Jurkat, Clone E6-1 (cell line): ENCODE results near the gene PIK3CG.
"Not testable (repeated sequence)": the region's sequence is repeated elsewhere in the genome, so short reads cannot be mapped to it uniquely, and the experiment has no call there.

Experiments
- DNase-seq: peaks from one replicate; pipeline ENCODE4 v3.0.0-alpha.2; 2011; ENCODE audit warnings: low read depth, low spot score
- H3K4me3 ChIP-seq: 2 replicates; pipeline ENCODE4 v1.5.1; 2011; ENCODE audit warnings: mild to moderate bottlenecking, low read length, control low read depth, moderate library complexity

PIK3CG gene

GRCh38 chr7:106915873-106916272 lies 50.8 kb downstream of the PIK3CG start:
- no peak overlapping the region for H3K4me3 ChIP-seq

GRCh38 chr7:106916679-106917078 lies 51.6 kb downstream of the PIK3CG start:
- no peak for DNase-seq
- H3K4me3 ChIP-seq: no peak overlapping the region

More at GRCh38 chr7:106915873-106916272, 50.8 kb downstream of the PIK3CG start:
- no peak for DNase-seq

- DNase-seq: no peak
- H3K4me3 ChIP-seq: no peak overlapping the region
Observed at GRCh38 chr7:106918991-106919390, 53.9 kb downstream of the PIK3CG start.

DNA sequence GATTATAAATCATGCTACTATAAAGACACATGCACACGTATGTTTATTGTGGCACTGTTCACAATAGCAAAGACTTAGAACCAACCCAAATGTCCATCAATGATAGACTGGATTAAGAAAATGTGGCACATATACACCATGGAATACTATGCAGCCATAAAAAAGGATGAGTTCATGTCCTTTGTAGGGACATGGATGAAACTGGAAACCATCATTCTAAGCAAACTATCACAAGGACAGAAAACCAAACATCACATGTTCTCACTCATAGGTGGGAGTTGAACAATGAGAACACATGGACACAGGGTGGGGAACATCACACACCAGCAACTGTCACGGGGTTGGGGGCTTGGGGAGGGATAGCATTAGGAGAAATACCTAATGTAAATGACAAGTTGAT lies 59.4 kb downstream of the PIK3CG start:
- DNase-seq, H3K4me3 ChIP-seq: not testable (repeated sequence)

- DNase-seq: no peak
- no peak overlapping the region for H3K4me3 ChIP-seq
Observed at GRCh38 chr7:106926892-106927291, 61.8 kb downstream of the PIK3CG start.

- no peak for DNase-seq
- no peak overlapping the region for H3K4me3 ChIP-seq
Observed at GRCh38 chr7:106927536-106927935, 62.5 kb downstream of the PIK3CG start.

DNA sequence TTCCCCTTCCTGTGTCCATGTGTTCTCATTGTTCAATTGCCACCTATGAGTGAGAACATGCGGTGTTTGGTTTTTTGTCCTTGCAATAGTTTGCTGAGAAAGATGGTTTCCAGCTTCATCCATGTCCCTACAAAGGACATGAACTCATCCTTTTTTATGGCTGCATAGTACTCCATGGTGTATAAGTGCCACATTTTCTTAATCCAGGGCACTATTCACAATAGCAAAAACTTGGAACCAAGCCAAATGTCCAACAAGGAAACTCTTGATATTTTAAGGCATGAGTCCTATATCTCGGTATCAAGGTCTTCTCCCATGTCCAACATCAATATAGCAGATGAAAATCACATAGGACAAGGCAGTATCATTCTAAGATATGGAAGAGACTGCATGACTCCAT lies 64.5 kb downstream of the PIK3CG start:
- not testable (repeated sequence) for DNase-seq

GRCh38 chr7:106936236-106936635 lies 71.2 kb downstream of the PIK3CG start:
- no peak overlapping the region for H3K4me3 ChIP-seq
- no peak for DNase-seq

More for the DNA sequence above, 64.5 kb downstream of the PIK3CG start:
- not testable (repeated sequence) for H3K4me3 ChIP-seq

- not testable (repeated sequence) for H3K4me3 ChIP-seq, DNase-seq
Observed at GRCh38 chr7:106938122-106938521, 73.0 kb downstream of the PIK3CG start.

DNA sequence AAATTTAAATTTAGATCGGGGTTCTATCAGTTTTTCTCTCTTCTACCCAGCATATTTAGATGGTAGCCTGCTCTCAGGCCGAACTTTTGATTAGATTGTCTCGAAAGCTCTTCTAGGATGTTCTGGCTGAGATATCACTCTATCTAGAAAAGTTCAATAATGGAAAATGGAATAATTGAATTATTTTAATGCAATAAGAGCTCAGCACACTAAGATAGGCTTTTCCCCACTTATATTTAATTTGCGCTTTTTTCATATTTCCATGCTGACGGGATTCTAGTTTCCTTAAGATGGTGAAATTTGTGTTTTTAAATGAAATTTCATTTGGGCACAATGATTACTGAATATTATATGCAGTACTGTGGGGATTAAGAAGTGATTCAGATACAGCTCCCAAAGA lies 73.7 kb downstream of the PIK3CG start:
- no peak for DNase-seq

GRCh38 chr7:106944035-106944665 lies 79.1 kb downstream of the PIK3CG start:
- DNase-seq: no peak
- no peak overlapping the region for H3K4me3 ChIP-seq

More for the DNA sequence above, 73.7 kb downstream of the PIK3CG start:
- H3K4me3 ChIP-seq: no peak overlapping the region

DNA sequence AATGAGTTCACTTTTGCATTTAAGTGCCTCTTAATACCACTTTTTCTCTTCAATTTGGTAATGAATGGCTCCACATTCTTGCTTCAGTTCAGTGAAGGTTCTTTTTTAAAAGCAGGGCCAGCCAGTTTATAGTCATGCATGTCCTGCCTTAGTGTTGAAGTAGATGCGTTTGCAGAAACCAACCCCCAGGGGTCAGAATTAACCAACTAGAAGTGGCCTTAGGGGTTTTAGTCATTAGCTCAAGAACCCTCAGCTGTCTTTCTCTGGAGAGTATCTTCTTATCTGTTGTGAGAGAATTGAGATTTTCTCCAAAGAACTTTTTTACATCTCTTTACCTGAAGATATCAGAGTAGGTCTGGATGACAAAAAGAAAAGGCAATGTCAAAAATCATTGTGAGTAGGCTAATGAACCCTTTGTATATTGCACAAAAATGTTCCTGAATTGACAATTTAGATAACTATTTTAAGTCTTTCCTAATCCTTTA lies 82.2 kb downstream of the PIK3CG start:
- DNase-seq: peak; percentile 52

DNA sequence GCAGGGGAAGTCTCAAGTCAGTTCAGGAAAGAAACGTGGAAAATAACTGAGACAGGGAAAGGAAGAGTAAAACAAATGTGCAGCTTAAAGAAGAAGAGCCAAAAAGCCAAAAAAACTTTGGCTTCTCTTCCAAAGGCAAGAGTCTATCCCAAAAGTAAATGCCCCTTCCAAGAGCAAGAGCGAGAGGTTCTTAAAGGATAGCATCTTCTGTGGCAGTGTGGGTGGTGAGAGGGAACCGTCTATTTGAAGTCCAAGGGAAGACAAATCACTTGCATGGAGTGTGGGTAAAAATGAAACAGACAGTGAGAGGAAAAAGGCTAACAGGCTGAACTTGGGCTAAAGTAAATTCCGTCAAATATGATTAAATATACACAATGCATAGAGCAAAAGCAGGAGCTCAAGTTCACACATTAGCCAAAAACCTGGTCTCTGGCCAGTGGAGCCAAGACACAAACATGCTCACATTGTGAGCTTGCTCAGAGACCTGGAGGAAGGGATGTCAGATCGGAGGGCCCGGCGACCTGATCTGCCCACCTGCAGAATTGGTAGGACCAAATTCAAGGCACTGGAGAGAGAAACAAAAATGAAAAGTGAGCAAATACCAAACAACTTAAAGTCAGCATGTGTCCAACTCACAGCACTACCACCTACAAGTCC lies 87.0 kb downstream of the PIK3CG start:
- no peak for DNase-seq
- no peak overlapping the region for H3K4me3 ChIP-seq

More for the DNA sequence above, 82.2 kb downstream of the PIK3CG start:
- no peak overlapping the region for H3K4me3 ChIP-seq

GRCh38 chr7:106952658-106953231 lies 87.7 kb downstream of the PIK3CG start:
- H3K4me3 ChIP-seq: no peak overlapping the region
- DNase-seq: no peak

- DNase-seq: no peak
- H3K4me3 ChIP-seq: no peak overlapping the region
Observed at GRCh38 chr7:106954840-106955239, 89.8 kb downstream of the PIK3CG start.

- not testable (repeated sequence) for H3K4me3 ChIP-seq, DNase-seq
Observed at GRCh38 chr7:106955857-106956256, 90.8 kb downstream of the PIK3CG start.
